K562 (cell line): Measurements from ENCODE around the gene RDH14. TPM values are rescaled to one million over a fixed set of nuclear protein-coding genes. Genes with fewer than 3 reads are reported as not detected.

ENCODE experiments used
- ATAC-seq: fragments of 200-7000 bp; cut with Tn5 transposase; 3 replicates; pipeline ENCODE4 v1.9.1; 2020; ENCODE audit warnings: moderate library complexity
- BruUV-seq: library from RNA; stranded (reverse); fragments of 400-500 nt; replicated peaks from 2 replicates; lab custom pipeline; 2021; lab: Mats Ljungman, UMichigan
- CTCF ChIA-PET: fragments of 300-600 bp; formaldehyde crosslinking; extraction: SDS; loops from one replicate; lab custom pipeline; 2021; ENCODE audit warnings: low intra/inter-chr PET ratio; lab: Yijun Ruan, JAX
- POLR2A ChIA-PET: fragments of 300-600, 350-650 bp; sonication (Branson Sonifier 250); formaldehyde crosslinking; extraction: SDS; loops from one replicate; lab custom pipeline; 2021; ENCODE audit warnings: antibody characterized with exemption, inconsistent platforms; lab: Yijun Ruan, JAX
- DNase-seq, 4 experiments: peaks; one replicate each; pipeline versions ENCODE4 v3.0.0 to v3.0.0-alpha.2; 2011 to 2018; ENCODE audit warnings: low spot score in 3 of 4, mixed read lengths in 3 of 4; ENCODE audit errors: extremely low read depth in 1 of 4
- FAIRE-seq: peaks from 2 replicates; lab custom pipeline; 2011; peaks lifted over from hg19 to GRCh38; lab: Jason Lieb, UNC
- H2AFZ ChIP-seq: 2 replicates; pipeline ENCODE4 v1.6.0; 2011; ENCODE audit warnings: low read depth, low read length, control low read depth, inconsistent platforms
- H3K27ac ChIP-seq: fragments of 200-600 bp; 3 replicates; pipeline ENCODE4 v1.8.0; 2011; ENCODE audit warnings: low read depth, mild to moderate bottlenecking, control low read depth, inconsistent platforms, low read length, moderate library complexity, mixed read lengths; ENCODE audit errors: extremely low read depth
- H3K27me3 ChIP-seq, 2 experiments: fragments of 300-600 bp in 1 of 2; 2 replicates in 1 of 2; 3 replicates in 1 of 2; pipeline versions ENCODE4 v1.6.0 to v1.8.0; 2011; ENCODE audit warnings: inconsistent platforms in 2 of 2, low read length in 2 of 2, mild to moderate bottlenecking in 1 of 2, mixed read lengths in 1 of 2, moderate library complexity in 1 of 2; ENCODE audit not compliant: control insufficient read depth in 2 of 2, insufficient read depth in 2 of 2
- H3K36me3 ChIP-seq: fragments of 300-600 bp; 3 replicates; pipeline ENCODE4 v1.8.0; 2011; ENCODE audit warnings: mild to moderate bottlenecking, low read length, inconsistent platforms; ENCODE audit not compliant: control insufficient read depth, insufficient read depth
- H3K4me1 ChIP-seq, 2 experiments: fragments of 200-600 bp in 1 of 2; replicated peaks in 1 of 2; 2 replicates in 1 of 2; 3 replicates in 1 of 2; pipeline versions ENCODE4 v1.5.1 to v1.8.0; 2011; ENCODE audit warnings: inconsistent platforms in 2 of 2, low read length in 2 of 2, mild to moderate bottlenecking in 1 of 2, mixed read lengths in 1 of 2, moderate library complexity in 1 of 2; ENCODE audit not compliant: control insufficient read depth in 2 of 2, insufficient read depth in 2 of 2
- H3K4me2 ChIP-seq: 2 replicates; pipeline ENCODE4 v1.6.1; 2011; ENCODE audit warnings: low read length, control low read depth, inconsistent platforms, mixed read lengths; ENCODE audit not compliant: insufficient read depth
- H3K4me3 ChIP-seq: fragments of 200-600 bp; sonication (generic), shearing (Covaris generic); 2 replicates; pipeline ENCODE4 v1.5.1; 2016; ENCODE audit warnings: control low read depth, inconsistent platforms
- H3K79me2 ChIP-seq: fragments of 200-600 bp; 3 replicates; pipeline ENCODE4 v1.8.0; 2011; ENCODE audit warnings: low read length, inconsistent platforms; ENCODE audit not compliant: control insufficient read depth, insufficient read depth
- H3K9ac ChIP-seq, 2 experiments: 2 replicates each; pipeline versions ENCODE4 v1.6.0 to v1.6.1; 2011; ENCODE audit warnings: low read depth in 2 of 2, low read length in 2 of 2, control low read depth in 1 of 2, inconsistent platforms in 1 of 2, mild to moderate bottlenecking in 1 of 2, mixed read lengths in 1 of 2; ENCODE audit not compliant: insufficient read depth in 1 of 2
- H3K9me1 ChIP-seq: one replicate; pipeline ENCODE4 v1.6.0; 2011; ENCODE audit warnings: inconsistent platforms, mild to moderate bottlenecking, low read length, moderate library complexity; ENCODE audit not compliant: control insufficient read depth, insufficient read depth
- H3K9me3 ChIP-seq: replicated peaks from 2 replicates; pipeline ENCODE4 v1.5.1; 2011; ENCODE audit warnings: low read depth, low read length, inconsistent platforms; ENCODE audit not compliant: control insufficient read depth, insufficient read depth
- H4K20me1 ChIP-seq: replicated peaks from 2 replicates; pipeline ENCODE4 v1.6.1; 2011; ENCODE audit warnings: low read length, inconsistent platforms, mixed read lengths; ENCODE audit not compliant: control insufficient read depth, insufficient read depth
- ASH1L ChIP-seq: fragments of 450-650 bp; IDR thresholded peaks from 2 replicates; pipeline ENCODE4 v1.6.1; 2018; ENCODE audit warnings: borderline replicate concordance, mild to moderate bottlenecking, low read depth; ENCODE audit not compliant: partially characterized antibody
- CC2D1A ChIP-seq: fragments of 450-650 bp; IDR thresholded peaks from 2 replicates; pipeline ENCODE4 v1.6.1; 2017; ENCODE audit warnings: mild to moderate bottlenecking
- CSDE1 ChIP-seq, 2 experiments: fragments of 450-650 bp; IDR thresholded peaks; 2 replicates each; pipeline ENCODE4 v1.6.1; 2016; ENCODE audit warnings: mild to moderate bottlenecking in 1 of 2
- HBP1 ChIP-seq: fragments of 450-650 bp; formaldehyde crosslinking; IDR thresholded peaks from 2 replicates; pipeline ENCODE4 v1.4.0; 2022; ENCODE audit warnings: missing genetic modification characterization
- MBD1 ChIP-seq: fragments of 250-450 bp; sonication (Bioruptor Pico); IDR thresholded peaks from 2 replicates; pipeline ENCODE4 v1.8.0; 2022; ENCODE audit warnings: inconsistent platforms
- MTA2 ChIP-seq: fragments of 450-650 bp; IDR thresholded peaks from 2 replicates; pipeline ENCODE4 v1.6.1; 2016; ENCODE audit warnings: low read depth
- NRF1 ChIP-seq, 2 experiments: fragments of 450-650 bp; IDR thresholded peaks in 1 of 2; conservative IDR thresholded peaks in 1 of 2; 2 replicates each; pipeline ENCODE4 v1.6.1; 2014; ENCODE audit warnings: mild to moderate bottlenecking in 2 of 2
- NUFIP1 ChIP-seq: fragments of 450-650 bp; IDR thresholded peaks from 2 replicates; pipeline ENCODE4 v1.6.1; 2018; ENCODE audit not compliant: partially characterized antibody
- RB1 ChIP-seq: fragments of 450-650 bp; IDR thresholded peaks from 2 replicates; pipeline ENCODE4 v1.6.1; 2017; ENCODE audit warnings: low read depth, mild to moderate bottlenecking
- RFX7 ChIP-seq: fragments of 250-450 bp; sonication (Bioruptor Pico); IDR thresholded peaks from 2 replicates; pipeline ENCODE4 v1.5.1; 2021; ENCODE audit warnings: mild to moderate bottlenecking
- SP1 ChIP-seq: sonication (generic); formaldehyde crosslinking; IDR thresholded peaks from 2 replicates; pipeline ENCODE4 v1.8.1; 2022; ENCODE audit warnings: mild to moderate bottlenecking, missing genetic modification reagents
- TBL1XR1 ChIP-seq, 2 experiments: IDR thresholded peaks; 2 replicates each; pipeline ENCODE4 v1.6.1; 2012; ENCODE audit warnings: improper control_type of control experiment in 2 of 2, low read length in 2 of 2, mild to moderate bottlenecking in 1 of 2
- ZFP36 ChIP-seq: fragments of 150-350 bp; IDR thresholded peaks from 2 replicates; pipeline ENCODE4 v1.6.1; 2018; ENCODE audit warnings: low read length, low read depth; ENCODE audit not compliant: partially characterized antibody
- ZNF699 ChIP-seq: fragments of 250-450 bp; sonication (Bioruptor Pico); IDR thresholded peaks from 2 replicates; pipeline ENCODE4 v1.8.0; 2021; ENCODE audit warnings: mild to moderate bottlenecking, moderate library complexity; ENCODE audit not compliant: insufficient replicate concordance
- ZNF717 ChIP-seq: fragments of 250-450 bp; sonication (Bioruptor Pico); IDR thresholded peaks from 2 replicates; pipeline ENCODE4 v1.5.0; 2021
- WGBS: fragments of 100-300 bp; shearing (Covaris generic); methylation state at CpG from one replicate; pipeline ENCODE4 v1.1.6; 2016; ENCODE audit warnings: low coverage, mixed read lengths; ENCODE audit not compliant: insufficient coverage; ENCODE audit errors: missing lambda C conversion rate; 5-methylcytosine and 5-hydroxymethylcytosine counted together
- in situ Hi-C: fragments of 300-500 bp; cut with MboI; formaldehyde crosslinking; loops from 4 replicates; pipeline ENCODE4 v1.15.0; 2018; ENCODE audit warnings: inconsistent platforms, mixed read lengths
- intact Hi-C: fragments of 100-400 bp; cut with micrococcal nuclease; formaldehyde crosslinking; loops from 2 replicates; pipeline ENCODE4 v1.14.2; 2022
- polyA plus RNA-seq, 8 experiments: library from polyadenylated mRNA; depleted of rRNA in 4 of 8; stranded (reverse) in 5 of 8; unstranded in 3 of 8; fragments of >200 nt; fragmentation: Nextera tagmentation in 2 of 8; fragmentation: Illumina TruSeq in 1 of 8; extraction: Ambion mirVana in 2 of 8; extraction: Trizol in 1 of 8; gene quantifications; 2 replicates each; pipeline versions ENCODE4 v1.2.1 to v1.2.3, GENCODE V29; 2011 to 2014; ENCODE audit warnings: inconsistent platforms in 1 of 8, missing spikeins in 1 of 8
- total RNA-seq, 7 experiments: library from RNA; depleted of rRNA in 6 of 7; stranded (reverse); fragments of >200 nt in 6 of 7; fragmentation: Illumina TruSeq in 2 of 7; extraction: Trizol in 2 of 7; gene quantifications; 2 replicates each; pipeline versions ENCODE4 v1.2.1 to v1.2.3, GENCODE V29; 2011 to 2021; ENCODE audit warnings: low replicate concordance in 1 of 7

Gene RDH14
- total and polyA plus RNA-seq, 9 of the 15 experiments (the other 6 are each of a cell fraction or from before 2014, with no cell fraction given): 6.7 to 26.2 (median 20.9) TPM

- TF ChIP-seq MBD1 (no peak), NUFIP1 (no peak), MTA2 (no peak), TBL1XR1 (IDR thresholded peaks at IDR 0.05; ENCODE audit: low read length in 2 of 2) (no peak)
Observed at GRCh38 chr2:18588802-18589201, 28.3 kb upstream of the RDH14 start (continued).

GRCh38 chr2:18588049-18588448 lies 27.6 kb upstream of the RDH14 start:
- FAIRE-seq (no peak), DNase-seq (no peak), ATAC-seq (no peak)
- in situ Hi-C loops (no loop called here), intact Hi-C loops (no loop called here)
- WGBS: 0% methylated on average over 1 of the region's 1 CpG
- no peak for TF ChIP-seq RFX7 (CRISPR knock-in tag)
- no peak for TF ChIP-seq SP1 (CRISPR knock-in tag)
- no peak for TF ChIP-seq CSDE1 (IDR thresholded peaks at IDR 0.05)
- no peak for TF ChIP-seq ZNF699
- TF ChIP-seq ZNF717: no peak
- no peak for TF ChIP-seq NRF1 (conservative IDR thresholded peaks at IDR 0.05 in 1 of 2, IDR thresholded peaks at IDR 0.05 in 1 of 2)
- no peak for TF ChIP-seq RB1
- TF ChIP-seq ASH1L: no peak
- TF ChIP-seq CC2D1A: no peak
- no peak for TF ChIP-seq HBP1 (CRISPR knock-in tag)
- TF ChIP-seq ZFP36: no peak
- BruUV-seq: no TSS peak
- H3K36me3 ChIP-seq: no peaks in the 10 kb centered on the region
- H3K9me1 ChIP-seq: no peaks in the 10 kb centered on the region
- H3K27ac ChIP-seq: no peak overlapping the region
- no peak overlapping the region for H3K4me3 ChIP-seq
- no peak overlapping the region for H2AFZ ChIP-seq
- H3K9me3 ChIP-seq: no peaks in the 10 kb centered on the region
- H3K9ac ChIP-seq: no peak overlapping the region
- ChIA-PET CTCF (no interaction called here), POLR2A (no interaction called here)
- no peaks in the 10 kb centered on the region for H4K20me1 ChIP-seq
- no peaks in the 10 kb centered on the region for H3K79me2 ChIP-seq
- no peaks in the 10 kb centered on the region for H3K4me1 ChIP-seq
- no peak overlapping the region for H3K4me2 ChIP-seq
- peaks cover 3 to 17% of the 10 kb centered on the region in 2 experiments; a peak in 3 of 5 replicates for H3K27me3 ChIP-seq
